GM18505 (cell line): ENCODE results near the gene CERS6.
"Not testable (repeated sequence)": the region's sequence is repeated elsewhere in the genome, so short reads cannot be mapped to it uniquely, and the experiment has no call there.

Source experiments
- ATAC-seq: cut with Tn5 transposase; IDR thresholded peaks from one replicate; pipeline ENCODE4 v1.9.1; 2021; ENCODE audit not compliant: unreplicated experiment
- POLR2A ChIP-seq: IDR thresholded peaks from 4 replicates; pipeline ENCODE4 v1.6.1; 2011; ENCODE audit warnings: borderline replicate concordance; ENCODE audit not compliant: insufficient read depth, insufficient read length; ENCODE audit errors: extremely low read depth

CERS6 gene

DNA sequence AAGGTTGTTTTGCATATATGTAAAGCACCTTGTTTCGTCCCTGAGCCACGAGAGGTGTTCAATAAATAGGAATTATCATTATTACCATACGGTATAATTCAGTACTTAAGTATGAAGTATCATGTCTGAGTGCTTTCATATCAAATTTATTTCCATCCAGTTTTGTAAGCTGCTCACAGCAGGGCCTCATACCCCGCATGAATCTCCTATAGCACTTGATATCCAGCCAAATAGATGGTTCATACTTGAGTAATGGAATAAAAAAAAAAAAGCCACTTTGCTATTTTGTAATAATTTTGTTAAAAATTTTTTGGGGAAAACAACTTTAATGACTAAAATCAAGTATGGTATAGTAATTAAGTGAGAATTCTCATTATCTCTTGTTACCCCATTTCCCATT, 185.6 kb downstream of the CERS6 start:
- ATAC-seq: no peak
- no peak for TF ChIP-seq POLR2A

- ATAC-seq: no peak
- no peak for TF ChIP-seq POLR2A
Measured at GRCh38 chr2:168642873-168643272, 186.8 kb downstream of the CERS6 start.

DNA sequence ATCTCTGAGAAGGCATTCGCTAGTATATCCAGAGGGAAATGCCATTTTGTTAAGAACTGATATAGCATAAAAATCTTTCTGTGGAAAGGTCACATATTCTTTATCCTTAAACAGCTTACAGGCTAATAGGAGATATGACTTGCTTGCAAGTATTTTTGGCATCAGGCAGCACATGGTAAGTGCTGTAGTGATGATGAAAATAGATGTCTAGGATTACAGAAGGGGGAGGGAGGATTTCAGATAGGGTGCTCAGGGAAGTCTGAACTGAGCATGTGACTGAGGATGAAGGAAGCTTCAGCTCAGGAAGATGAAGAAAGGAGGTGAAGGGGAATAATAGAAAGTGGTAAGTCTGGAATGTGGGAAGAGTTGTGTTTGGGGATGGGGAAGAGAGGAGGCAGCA, 187.9 kb downstream of the CERS6 start:
- ATAC-seq: no peak
- no peak for TF ChIP-seq POLR2A

- TF ChIP-seq POLR2A: no peak
- no peak for ATAC-seq
Measured at GRCh38 chr2:168645696-168646338, 189.7 kb downstream of the CERS6 start.

- no peak for TF ChIP-seq POLR2A
- ATAC-seq: no peak
Measured at GRCh38 chr2:168649105-168649504, 193.0 kb downstream of the CERS6 start.

GRCh38 chr2:168649562-168649961, 193.5 kb downstream of the CERS6 start:
- ATAC-seq: no peak
- no peak for TF ChIP-seq POLR2A

- TF ChIP-seq POLR2A: no peak
- ATAC-seq: no peak
Measured at GRCh38 chr2:168650139-168650538, 194.1 kb downstream of the CERS6 start.

DNA sequence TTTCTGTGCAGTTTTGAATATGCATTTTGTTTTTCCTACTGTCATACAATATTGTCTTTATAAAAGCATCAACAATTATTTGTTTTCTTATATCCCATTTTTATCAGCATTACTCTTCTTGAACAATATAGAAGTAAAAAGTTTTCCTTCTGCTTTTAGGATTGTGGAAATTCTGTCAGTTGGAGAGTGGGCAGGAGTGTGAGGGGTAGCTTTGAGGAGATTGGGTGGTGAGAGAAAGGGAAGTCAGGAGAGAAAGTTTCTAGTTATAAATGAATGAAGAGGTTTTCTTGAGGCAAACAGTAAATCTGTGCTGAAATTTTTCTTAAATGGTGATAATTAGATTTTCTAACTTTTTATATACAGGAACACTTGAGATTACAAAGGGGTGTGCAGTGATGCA, 194.7 kb downstream of the CERS6 start:
- ATAC-seq: no peak
- TF ChIP-seq POLR2A: no peak

GRCh38 chr2:168652997-168653921, 197.2 kb downstream of the CERS6 start:
- TF ChIP-seq POLR2A: no peak

DNA sequence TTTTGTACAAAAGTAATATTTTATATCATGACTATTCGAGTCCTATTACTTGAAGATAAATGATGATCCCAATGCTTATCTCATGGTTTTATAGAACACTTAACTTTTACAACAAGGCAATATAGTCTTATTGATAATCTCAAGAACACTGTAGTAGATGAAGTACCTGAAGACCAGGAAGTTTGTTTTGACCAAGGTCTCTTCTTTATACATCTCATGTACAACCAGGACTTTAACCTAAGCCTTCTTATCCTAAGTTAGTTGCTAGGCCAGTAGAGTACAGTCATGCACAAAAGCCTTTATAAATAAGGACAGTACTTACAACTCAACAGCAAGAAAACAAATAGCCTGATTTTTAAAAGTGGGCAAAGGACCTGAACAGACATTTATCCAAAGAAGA, 198.6 kb downstream of the CERS6 start:
- ATAC-seq: no peak

More at GRCh38 chr2:168652997-168653921, 197.2 kb downstream of the CERS6 start:
- ATAC-seq: no peak

GRCh38 chr2:168655207-168655606, 199.1 kb downstream of the CERS6 start:
- no peak for TF ChIP-seq POLR2A
- no peak for ATAC-seq

More for the DNA sequence above, 198.6 kb downstream of the CERS6 start:
- TF ChIP-seq POLR2A: no peak

DNA sequence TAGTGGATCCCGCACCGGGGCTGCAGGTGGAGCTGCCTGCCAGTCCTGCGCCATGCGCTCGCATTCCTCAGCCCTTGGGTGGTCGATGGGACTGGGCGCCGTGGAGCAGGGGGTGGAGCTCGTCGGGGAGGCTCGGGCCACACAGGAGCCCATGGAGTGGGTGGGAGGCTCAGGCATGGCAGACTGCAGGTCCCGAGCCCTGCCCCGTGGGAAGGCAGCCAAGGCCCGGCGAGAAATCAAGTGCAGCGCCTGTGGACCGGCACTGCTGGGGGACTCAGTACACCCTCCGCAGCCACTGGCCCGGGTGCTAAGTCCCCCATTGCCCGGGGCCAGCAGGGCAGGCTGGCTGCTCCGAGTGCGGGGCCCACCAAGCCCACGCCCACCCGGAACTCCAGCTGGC, 201.3 kb downstream of the CERS6 start:
- not testable (repeated sequence) for ATAC-seq

GRCh38 chr2:168658706-168659105, 202.6 kb downstream of the CERS6 start:
- ATAC-seq: no peak
- no peak for TF ChIP-seq POLR2A
